ENCODE data around the gene FCRL6.

FCRL6 gene

GRCh38 chr1:159828581-159829272, 26.6 kb downstream of the FCRL6 start:
- no peak for TF ChIP-seq CTCF (IDR thresholded peaks at IDR 0.05; ENCODE audit: low read depth, low read length)
- DNase-seq (ENCODE audit: extremely low read depth, low read depth) = no peak

GRCh38 chr1:159829273-159829634, 27.1 kb downstream of the FCRL6 start:
- no peak for TF ChIP-seq CTCF (IDR thresholded peaks at IDR 0.05; ENCODE audit: low read depth, low read length)
- no peak for DNase-seq (ENCODE audit: extremely low read depth, low read depth)

- TF ChIP-seq CTCF (IDR thresholded peaks at IDR 0.05; ENCODE audit: low read depth, low read length) = no peak
- DNase-seq (ENCODE audit: extremely low read depth, low read depth) = peak; percentile 4
Measured at GRCh38 chr1:159829822-159830465, 27.8 kb downstream of the FCRL6 start.

GRCh38 chr1:159830722-159831121, 28.6 kb downstream of the FCRL6 start:
- DNase-seq (ENCODE audit: extremely low read depth, low read depth) = no peak
- no peak for TF ChIP-seq CTCF (IDR thresholded peaks at IDR 0.05; ENCODE audit: low read depth, low read length)

GRCh38 chr1:159831412-159832141, 29.4 kb downstream of the FCRL6 start:
- no peak for TF ChIP-seq CTCF (IDR thresholded peaks at IDR 0.05; ENCODE audit: low read depth, low read length)
- DNase-seq (ENCODE audit: extremely low read depth, low read depth) = no peak

GRCh38 chr1:159832309-159832708, 30.1 kb downstream of the FCRL6 start:
- no peak for DNase-seq (ENCODE audit: extremely low read depth, low read depth)
- TF ChIP-seq CTCF (IDR thresholded peaks at IDR 0.05; ENCODE audit: low read depth, low read length) = no peak

GRCh38 chr1:159835356-159835755, 33.2 kb downstream of the FCRL6 start:
- TF ChIP-seq CTCF (IDR thresholded peaks at IDR 0.05; ENCODE audit: low read depth, low read length) = no peak
- DNase-seq (ENCODE audit: extremely low read depth, low read depth) = no peak
